SU-DHL-6 (cell line): Measurements from ENCODE around the gene TMEM178B.

Experiments
- H2AFZ ChIP-seq: fragments of 200-600 bp; sonication (generic); 2 replicates; pipeline ENCODE4 v1.6.1; 2014; ENCODE audit warnings: low read depth, mild to moderate bottlenecking, moderate library complexity, mixed read lengths, antibody characterized with exemption, low read length; ENCODE audit not compliant: severe bottlenecking
- H3F3A ChIP-seq: fragments of 200-600 bp; shearing (Covaris generic); 2 replicates; pipeline ENCODE4 v1.6.0; 2016; ENCODE audit warnings: antibody characterized with exemption, mild to moderate bottlenecking; ENCODE audit not compliant: insufficient read depth
- H3K27ac ChIP-seq: fragments of 200-600 bp; sonication (generic); 2 replicates; pipeline ENCODE4 v1.5.1; 2016; ENCODE audit warnings: low read depth, mild to moderate bottlenecking, low read length, moderate library complexity, mixed read lengths
- H3K27me3 ChIP-seq: fragments of 200-600 bp; sonication (generic), shearing (Covaris generic); 2 replicates; pipeline ENCODE4 v1.6.0; 2014; ENCODE audit warnings: mild to moderate bottlenecking, low read length
- H3K36me3 ChIP-seq: fragments of 200-600 bp; sonication (generic); 2 replicates; pipeline ENCODE4 v1.6.1; 2014; ENCODE audit warnings: mild to moderate bottlenecking, low read length, mixed read lengths
- H3K4me2 ChIP-seq: fragments of 300-600, 200-600 bp; shearing (Covaris generic), sonication (generic); 2 replicates; pipeline ENCODE4 v1.6.0; 2014; ENCODE audit warnings: low read length, low read depth, mild to moderate bottlenecking; ENCODE audit not compliant: poor library complexity, severe bottlenecking
- H3K4me3 ChIP-seq: fragments of 200-600 bp; sonication (generic); 2 replicates; pipeline ENCODE4 v1.5.1; 2014; ENCODE audit warnings: antibody characterized with exemption, low read length, mild to moderate bottlenecking, mixed read lengths; ENCODE audit not compliant: insufficient read depth, poor library complexity, severe bottlenecking
- H3K79me2 ChIP-seq: fragments of 200-600 bp; sonication (generic); 2 replicates; pipeline ENCODE4 v1.6.1; 2014; ENCODE audit warnings: mild to moderate bottlenecking, low read length, moderate library complexity; ENCODE audit not compliant: insufficient read depth
- H3K9ac ChIP-seq: fragments of 200-600 bp; sonication (generic); 2 replicates; pipeline ENCODE4 v1.7.0; 2014; ENCODE audit warnings: mild to moderate bottlenecking, low read length
- H3K9me2 ChIP-seq: fragments of 200-600 bp; sonication (generic); replicated peaks from 2 replicates; pipeline ENCODE4 v1.6.1; 2014; ENCODE audit warnings: low read length; ENCODE audit not compliant: insufficient read depth
- H3K9me3 ChIP-seq: fragments of 200-600 bp; sonication (generic); 2 replicates; pipeline ENCODE4 v1.6.1; 2014; ENCODE audit warnings: low read length, mixed read lengths; ENCODE audit not compliant: insufficient read depth
- H4K20me1 ChIP-seq: fragments of 200-600 bp; sonication (generic); 2 replicates; pipeline ENCODE4 v1.6.1; 2014; ENCODE audit warnings: low read depth, mild to moderate bottlenecking, antibody characterized with exemption, low read length, moderate library complexity, mixed read lengths
- EZH2phosphoT487 ChIP-seq: fragments of 200-600 bp; sonication (generic), shearing (Covaris generic); conservative IDR thresholded peaks from 2 replicates; pipeline ENCODE4 v1.6.1; 2018; ENCODE audit warnings: mild to moderate bottlenecking, antibody characterized with exemption, low read length, moderate library complexity, mixed read lengths
- TF ChIP-seq, protein P1 (sequence below): fragments of 200-600 bp; sonication (generic); IDR thresholded peaks from one replicate; pipeline ENCODE4 v1.5.1; 2017; ENCODE audit warnings: antibody characterized with exemption, mild to moderate bottlenecking, low read length, moderate library complexity; ENCODE audit not compliant: insufficient read depth, poor library complexity, severe bottlenecking

TMEM178B gene

DNA sequence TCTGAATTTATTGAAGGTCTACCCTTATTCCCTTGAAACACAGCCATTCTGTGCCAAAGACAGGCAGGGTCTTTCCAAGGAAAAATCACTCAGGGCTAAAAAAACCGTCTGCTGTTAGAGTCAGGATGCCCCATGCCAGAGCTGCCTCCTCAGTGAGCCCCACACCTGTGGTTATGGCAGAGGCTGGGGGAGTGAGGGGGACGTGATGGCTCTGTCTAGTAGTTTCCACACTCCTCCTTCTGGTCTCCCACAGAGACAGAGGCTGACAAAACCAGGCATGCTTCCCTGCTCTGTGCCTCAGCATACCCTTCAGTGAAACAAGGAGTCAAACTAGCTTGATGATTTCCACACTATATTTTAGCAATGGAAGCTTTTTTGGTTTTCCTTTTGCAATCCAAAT lies 365.3 kb downstream of the TMEM178B start:
- Histone ChIP-seq H3K9ac (no peak overlapping the region), H4K20me1 (no peaks in the 10 kb centered on the region), H3F3A (no peaks in the 10 kb centered on the region), H3K4me2 (no peak overlapping the region), H3K79me2 (no peaks in the 10 kb centered on the region), H3K9me3 (no peaks in the 10 kb centered on the region), H3K36me3 (no peaks in the 10 kb centered on the region), H2AFZ (no peak overlapping the region), H3K4me3 (no peak overlapping the region), H3K27me3 (no peaks in the 10 kb centered on the region; the same call in 1 of the 2 replicates), H3K27ac (no peak overlapping the region), H3K9me2 (no peaks in the 10 kb centered on the region)
- TF ChIP-seq, protein P1, sequence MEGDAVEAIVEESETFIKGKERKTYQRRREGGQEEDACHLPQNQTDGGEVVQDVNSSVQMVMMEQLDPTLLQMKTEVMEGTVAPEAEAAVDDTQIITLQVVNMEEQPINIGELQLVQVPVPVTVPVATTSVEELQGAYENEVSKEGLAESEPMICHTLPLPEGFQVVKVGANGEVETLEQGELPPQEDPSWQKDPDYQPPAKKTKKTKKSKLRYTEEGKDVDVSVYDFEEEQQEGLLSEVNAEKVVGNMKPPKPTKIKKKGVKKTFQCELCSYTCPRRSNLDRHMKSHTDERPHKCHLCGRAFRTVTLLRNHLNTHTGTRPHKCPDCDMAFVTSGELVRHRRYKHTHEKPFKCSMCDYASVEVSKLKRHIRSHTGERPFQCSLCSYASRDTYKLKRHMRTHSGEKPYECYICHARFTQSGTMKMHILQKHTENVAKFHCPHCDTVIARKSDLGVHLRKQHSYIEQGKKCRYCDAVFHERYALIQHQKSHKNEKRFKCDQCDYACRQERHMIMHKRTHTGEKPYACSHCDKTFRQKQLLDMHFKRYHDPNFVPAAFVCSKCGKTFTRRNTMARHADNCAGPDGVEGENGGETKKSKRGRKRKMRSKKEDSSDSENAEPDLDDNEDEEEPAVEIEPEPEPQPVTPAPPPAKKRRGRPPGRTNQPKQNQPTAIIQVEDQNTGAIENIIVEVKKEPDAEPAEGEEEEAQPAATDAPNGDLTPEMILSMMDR = no peak
- TF ChIP-seq EZH2phosphoT487 = no peak

DNA sequence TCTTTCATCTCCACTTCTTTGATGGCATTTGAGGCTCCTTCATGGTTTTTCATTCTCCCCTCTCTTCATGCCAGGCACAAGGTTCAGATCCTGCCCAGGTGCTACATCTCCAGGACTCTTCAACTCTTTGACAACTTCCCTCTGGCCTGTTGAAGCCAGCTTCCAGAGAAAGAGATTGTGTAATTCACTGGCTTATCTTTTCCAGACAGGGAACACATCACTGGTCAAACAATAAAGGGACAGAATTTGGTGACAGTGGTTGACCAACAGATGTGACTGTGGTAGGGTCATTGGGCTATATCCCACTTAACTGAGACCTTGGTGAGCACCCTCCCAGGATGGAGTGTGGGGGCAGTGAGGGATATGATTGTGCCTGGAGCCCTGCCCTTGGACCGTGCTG lies 365.9 kb downstream of the TMEM178B start:
- Histone ChIP-seq H4K20me1 (no peaks in the 10 kb centered on the region), H3K9ac (no peak overlapping the region), H3K9me2 (no peaks in the 10 kb centered on the region), H3K4me2 (no peak overlapping the region), H3F3A (no peaks in the 10 kb centered on the region), H3K27ac (no peak overlapping the region), H3K9me3 (no peaks in the 10 kb centered on the region), H3K27me3 (no peaks in the 10 kb centered on the region; the same call in 1 of the 2 replicates), H3K36me3 (no peaks in the 10 kb centered on the region), H2AFZ (no peak overlapping the region), H3K4me3 (no peak overlapping the region), H3K79me2 (no peaks in the 10 kb centered on the region)
- TF ChIP-seq, protein P1 = no peak
- TF ChIP-seq EZH2phosphoT487 = no peak

DNA sequence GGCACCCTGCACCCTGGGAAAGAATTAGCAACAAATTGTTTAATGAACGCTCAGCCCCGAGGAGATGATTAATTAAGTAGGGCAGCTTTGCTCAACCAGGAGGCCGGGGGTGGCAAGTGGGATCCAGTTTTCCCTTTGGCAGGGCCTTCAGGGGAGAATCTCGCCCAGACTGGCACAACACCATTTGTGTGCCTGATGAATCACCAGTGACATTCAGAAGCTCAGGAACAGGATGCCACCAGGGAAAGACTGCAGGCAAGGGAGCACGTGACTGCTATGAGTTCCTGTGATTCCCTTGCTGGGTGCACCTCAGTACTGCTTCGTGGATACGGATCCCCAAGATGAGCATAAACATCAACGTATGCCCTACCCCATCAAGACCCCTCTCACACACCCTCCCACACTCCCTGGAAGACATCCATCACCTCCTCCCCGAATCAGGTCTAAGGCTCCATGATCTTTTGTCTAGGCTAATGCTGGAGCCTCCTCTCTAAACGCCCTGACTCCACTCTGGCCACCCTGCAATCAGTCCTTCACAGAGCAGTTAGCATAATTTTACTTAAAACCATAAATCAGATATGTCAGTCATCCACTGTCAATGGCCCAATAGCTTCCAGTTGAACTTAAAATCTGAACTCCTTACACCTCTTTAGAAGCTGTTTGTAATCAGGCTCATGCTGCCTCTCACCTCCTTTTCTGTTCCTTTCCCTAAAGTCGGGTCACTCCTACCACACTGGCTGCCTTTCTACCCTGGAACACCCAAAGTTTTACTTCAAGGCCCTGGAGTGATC lies 368.2 kb downstream of the TMEM178B start:
- TF ChIP-seq, protein P1 = no peak
- no peak for TF ChIP-seq EZH2phosphoT487
- H3K4me3 ChIP-seq = no peak overlapping the region
- H2AFZ ChIP-seq = no peak overlapping the region
- H3K4me2 ChIP-seq = no peak overlapping the region
- H3K27me3 ChIP-seq = no peaks in the 10 kb centered on the region; the same call in 1 of the 2 replicates
- H3F3A ChIP-seq = no peaks in the 10 kb centered on the region
- H3K36me3 ChIP-seq = no peaks in the 10 kb centered on the region
- H3K79me2 ChIP-seq = no peaks in the 10 kb centered on the region
- H4K20me1 ChIP-seq = no peaks in the 10 kb centered on the region
- H3K9ac ChIP-seq = no peak overlapping the region
- no peak overlapping the region for H3K27ac ChIP-seq
- no peaks in the 10 kb centered on the region for H3K9me3 ChIP-seq
- H3K9me2 ChIP-seq = no peaks in the 10 kb centered on the region
